HepG2 (cell line): ENCODE data around the gene PGM3. TPM values are rescaled to one million over a fixed set of nuclear protein-coding genes. Genes with fewer than 3 reads are reported as not detected.

ENCODE experiments used
- AFF4 ChIP-seq: sonication (generic); formaldehyde crosslinking; IDR thresholded peaks from 2 replicates; pipeline ENCODE4 v1.4.0; 2020; ENCODE audit warnings: missing genetic modification reagents
- KIAA2018 ChIP-seq: sonication (generic); formaldehyde crosslinking; IDR thresholded peaks from 2 replicates; pipeline ENCODE4 v1.5.0; 2020; ENCODE audit warnings: mild to moderate bottlenecking, missing genetic modification reagents, borderline replicate concordance
- KLF15 ChIP-seq: sonication (generic); formaldehyde crosslinking; IDR thresholded peaks from 2 replicates; pipeline ENCODE4 v1.8.1; 2023; ENCODE audit warnings: borderline replicate concordance, mild to moderate bottlenecking, inconsistent platforms, missing genetic modification reagents, mixed read lengths
- NCOA2 ChIP-seq: sonication (generic); formaldehyde crosslinking; IDR thresholded peaks from 2 replicates; pipeline ENCODE4 v1.8.0; 2022; ENCODE audit warnings: inconsistent platforms
- ZNF12 ChIP-seq: sonication (generic); formaldehyde crosslinking; IDR thresholded peaks from 2 replicates; pipeline ENCODE4 v1.5.0; 2020; ENCODE audit warnings: missing genetic modification reagents
- ZNF616 ChIP-seq: sonication (generic); formaldehyde crosslinking; IDR thresholded peaks from 2 replicates; pipeline ENCODE4 v1.5.0; 2020; ENCODE audit warnings: low read depth, mild to moderate bottlenecking, missing genetic modification reagents
- polyA plus RNA-seq, 8 experiments: library from polyadenylated mRNA; depleted of rRNA in 3 of 8; stranded (reverse) in 7 of 8; unstranded in 1 of 8; fragments of >200 nt; fragmentation: Illumina TruSeq in 4 of 8; extraction: Trizol in 4 of 8; gene quantifications; 2 replicates each; pipeline versions ENCODE4 v1.2.1 to v1.2.3, GENCODE V29; 2011 to 2016; ENCODE audit warnings: low read depth in 4 of 8, missing spikeins in 1 of 8, mixed read lengths in 1 of 8; ENCODE audit not compliant: insufficient read depth in 1 of 8
- total RNA-seq, 5 experiments: library from RNA; depleted of rRNA; stranded (reverse); fragments of >200 nt; fragmentation: Illumina TruSeq; extraction: Trizol; gene quantifications; 2 replicates each; pipeline ENCODE4 v1.2.3, GENCODE V29; 2016; ENCODE audit warnings: low read depth in 1 of 5

The PGM3 gene
- total and polyA plus RNA-seq, 2 of the 13 experiments (the other 11 are each of a cell fraction or from before 2014, with no cell fraction given), result 72.5 to 163 TPM

GRCh38 chr6:83215131-83216047, 22.3 kb upstream of the PGM3 start (continued):
- TF ChIP-seq KIAA2018 (CRISPR knock-in tag) (no peak), ZNF12 (no peak), NCOA2 (CRISPR knock-in tag) (no peak), ZNF616 (CRISPR knock-in tag) (no peak), KLF15 (no peak), AFF4 (CRISPR knock-in tag) (no peak)
